T47D (cell line): ENCODE measurements around the gene SSX4B.
"Not testable (repeated sequence)": the region's sequence is repeated elsewhere in the genome, so short reads cannot be mapped to it uniquely, and the experiment has no call there.

Experiments
- DNase-seq, 2 experiments: peaks; one replicate each; pipeline versions ENCODE4 v3.0.0 to v3.0.0-alpha.2; 2011 to 2012; ENCODE audit warnings: low read depth in 1 of 2, low spot score in 1 of 2
- JUND ChIP-seq: IDR thresholded peaks from 2 replicates; pipeline ENCODE4 v1.6.1; 2012; ENCODE audit warnings: low read depth
- in situ Hi-C: cut with HindIII; loops from 2 replicates; pipeline ENCODE4 v1.10.0; 2016; ENCODE audit warnings: low sequenced_read_pairs, low pct_unique_long_range_greater_than_20kb

The SSX4B gene

DNA sequence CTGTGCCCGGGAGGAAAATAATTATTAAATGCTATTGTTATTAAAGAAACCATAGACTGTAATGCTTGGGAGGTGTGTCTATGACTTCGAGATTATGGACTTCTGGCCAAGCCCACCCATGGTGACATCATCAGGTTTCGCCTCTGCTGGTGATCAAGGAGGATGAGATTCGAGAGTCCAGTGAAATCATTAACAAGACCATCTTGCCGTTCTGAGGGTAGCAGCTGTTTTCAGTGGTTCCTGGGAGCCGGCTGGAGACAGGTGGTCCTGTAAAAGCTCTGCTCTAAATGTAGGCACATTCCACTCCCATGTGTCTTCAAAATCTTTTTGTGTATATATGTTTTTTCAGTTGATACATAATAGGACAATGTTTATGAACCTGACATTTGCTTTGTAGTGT is 52.5 kb downstream of the SSX4B start:
- in situ Hi-C loops, DNase-seq: not testable (repeated sequence)

DNA sequence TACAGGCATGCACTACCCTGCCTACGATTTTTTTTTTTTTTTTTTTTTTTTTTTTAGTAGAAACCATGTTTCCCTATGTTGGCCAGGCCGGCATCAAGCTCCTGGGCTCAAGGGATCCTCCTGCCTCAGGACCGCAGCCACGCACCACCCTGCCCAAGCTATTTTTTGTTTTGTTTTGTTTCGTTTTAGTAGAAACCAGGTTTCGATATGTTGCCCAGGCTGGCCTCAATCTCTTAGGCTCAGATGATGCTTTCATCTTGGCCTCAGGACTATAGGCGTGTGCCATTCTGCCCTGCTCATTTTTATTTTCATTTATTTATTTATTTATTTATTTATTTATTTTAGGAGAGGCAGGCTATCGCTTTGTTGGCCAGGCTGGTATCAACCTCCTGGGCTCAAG is 54.1 kb downstream of the SSX4B start:
- TF ChIP-seq JUND: no peak
- in situ Hi-C loops: no loop called here
- no peak for DNase-seq

DNA sequence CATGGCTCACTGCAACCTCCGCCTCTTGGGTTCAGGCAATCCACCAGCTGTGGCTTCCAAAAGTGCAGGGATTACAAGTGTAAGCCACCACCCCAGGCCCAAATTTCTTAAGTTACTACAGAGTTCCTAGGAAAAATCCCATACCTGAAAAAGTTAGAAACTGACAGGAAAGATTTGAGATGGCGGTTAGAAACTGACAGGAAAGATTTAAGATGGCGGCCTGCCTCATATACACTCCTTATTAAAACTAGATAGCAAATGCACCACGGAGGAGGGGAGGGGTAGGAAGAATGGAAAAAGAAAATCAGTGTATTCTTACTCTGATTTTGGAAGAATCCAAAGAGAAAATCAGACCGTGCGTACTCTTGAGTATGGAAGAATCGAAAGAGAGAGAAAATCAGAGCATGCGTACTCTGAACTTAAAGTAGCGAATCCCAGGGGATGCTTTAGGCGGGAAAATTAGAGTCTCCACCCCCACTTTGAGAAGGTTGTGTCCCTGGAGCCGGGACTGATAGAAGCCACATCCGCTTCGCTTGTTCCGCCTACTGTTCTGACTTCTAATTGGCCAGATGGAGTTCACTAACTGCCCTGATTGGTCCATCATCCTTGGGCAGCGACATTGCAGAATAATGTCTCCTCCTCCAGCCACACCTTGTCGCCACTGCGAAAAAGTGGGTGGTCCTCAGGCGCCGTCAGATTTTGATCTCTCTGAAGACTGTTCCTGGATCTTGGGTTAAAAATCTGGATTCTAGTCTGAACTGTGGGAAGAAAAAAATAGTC is 55.3 kb downstream of the SSX4B start, which contains the start of gene SSX3:
SSX3 (minus strand) TSS at position 389 of the 780 bp plus-strand sequence. CDS start 1,454 bp downstream, outside the sequence.
- DNase-seq, in situ Hi-C loops: not testable (repeated sequence)
